HT-29 (cell line): ENCODE data around the gene SLC6A20. TPM values are rescaled to one million over a fixed set of nuclear protein-coding genes. Genes with fewer than 3 reads are reported as not detected.

Experiments used
- DNase-seq: peaks from one replicate; pipeline ENCODE4 v3.0.0-alpha.2; 2015; ENCODE audit warnings: low spot score
- total RNA-seq: library from RNA; depleted of rRNA; stranded (reverse); fragments of >200 nt; shearing (Covaris generic); gene quantifications from 2 replicates; pipeline ENCODE4 v1.2.3, GENCODE V29; 2014; rRNA removed

Gene SLC6A20, protein sequence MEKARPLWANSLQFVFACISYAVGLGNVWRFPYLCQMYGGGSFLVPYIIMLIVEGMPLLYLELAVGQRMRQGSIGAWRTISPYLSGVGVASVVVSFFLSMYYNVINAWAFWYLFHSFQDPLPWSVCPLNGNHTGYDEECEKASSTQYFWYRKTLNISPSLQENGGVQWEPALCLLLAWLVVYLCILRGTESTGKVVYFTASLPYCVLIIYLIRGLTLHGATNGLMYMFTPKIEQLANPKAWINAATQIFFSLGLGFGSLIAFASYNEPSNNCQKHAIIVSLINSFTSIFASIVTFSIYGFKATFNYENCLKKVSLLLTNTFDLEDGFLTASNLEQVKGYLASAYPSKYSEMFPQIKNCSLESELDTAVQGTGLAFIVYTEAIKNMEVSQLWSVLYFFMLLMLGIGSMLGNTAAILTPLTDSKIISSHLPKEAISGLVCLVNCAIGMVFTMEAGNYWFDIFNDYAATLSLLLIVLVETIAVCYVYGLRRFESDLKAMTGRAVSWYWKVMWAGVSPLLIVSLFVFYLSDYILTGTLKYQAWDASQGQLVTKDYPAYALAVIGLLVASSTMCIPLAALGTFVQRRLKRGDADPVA
- total RNA-seq = 8.0 and 8.3 TPM in 2 replicates

DNA sequence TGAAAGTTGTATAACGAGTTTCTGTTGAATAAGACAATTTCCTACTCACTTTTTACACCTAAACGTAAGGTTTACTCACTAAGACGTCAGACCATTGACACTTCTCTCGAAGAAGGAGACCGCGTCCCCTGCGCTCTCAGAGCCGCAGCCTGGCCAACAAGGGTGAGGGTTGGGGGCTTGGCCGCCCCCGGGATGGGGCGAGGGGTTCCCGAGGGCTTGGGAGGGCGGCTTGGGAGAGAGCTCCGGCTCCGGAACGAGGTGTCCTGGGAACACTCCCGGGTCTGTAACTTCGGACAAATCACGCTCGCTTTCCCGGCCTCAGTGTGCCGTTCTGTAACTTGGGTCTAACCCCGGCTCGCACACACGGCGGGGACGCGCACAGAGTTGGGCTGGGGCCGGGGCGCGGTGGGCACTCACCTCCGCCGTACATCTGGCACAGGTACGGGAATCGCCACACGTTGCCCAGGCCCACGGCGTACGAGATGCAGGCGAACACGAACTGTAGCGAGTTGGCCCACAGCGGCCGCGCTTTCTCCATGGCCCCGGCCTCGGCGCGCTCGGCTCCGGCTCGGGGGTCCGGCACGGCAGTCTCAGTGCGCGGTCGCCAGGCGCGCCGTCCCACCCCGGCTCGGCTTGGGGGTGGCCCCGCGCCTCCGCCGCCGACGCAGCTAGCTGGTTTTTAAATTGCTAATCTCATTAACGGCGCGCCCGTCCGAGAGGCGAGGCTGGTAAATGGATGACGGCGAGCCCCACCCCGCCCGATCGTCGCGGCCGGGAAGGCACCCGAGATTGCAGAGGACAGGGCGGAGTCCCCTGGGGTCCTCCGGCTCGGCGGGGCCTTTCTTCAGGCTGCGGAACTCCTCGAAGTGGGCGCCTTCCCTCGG is at the start of gene SLC6A20:
Gene SLC6A20 (minus strand): TSS at position 655 of the 884 bp plus-strand sequence. CDS start 117 bp downstream, at position 538.
- DNase-seq = no peak

DNA sequence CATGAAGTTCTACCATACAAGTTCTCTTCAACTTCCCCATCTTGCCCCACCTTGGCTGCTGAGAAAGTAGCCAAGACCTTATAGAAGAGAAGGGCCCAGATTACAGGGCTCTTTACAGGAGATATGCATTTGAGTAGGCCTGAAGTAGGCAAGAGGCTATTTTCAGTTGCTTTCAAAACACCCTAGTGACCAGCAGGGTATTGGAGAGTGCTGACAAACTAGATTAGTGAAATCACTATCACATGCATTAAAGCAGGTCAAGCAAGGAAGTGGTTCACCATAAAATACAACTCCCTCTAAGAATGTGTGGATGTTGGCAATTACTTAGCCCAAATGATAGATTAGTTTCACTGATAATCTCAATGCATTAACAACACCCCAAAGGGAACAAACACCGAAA is 48.3 kb upstream of the SLC6A20 start:
- DNase-seq = no peak

DNA sequence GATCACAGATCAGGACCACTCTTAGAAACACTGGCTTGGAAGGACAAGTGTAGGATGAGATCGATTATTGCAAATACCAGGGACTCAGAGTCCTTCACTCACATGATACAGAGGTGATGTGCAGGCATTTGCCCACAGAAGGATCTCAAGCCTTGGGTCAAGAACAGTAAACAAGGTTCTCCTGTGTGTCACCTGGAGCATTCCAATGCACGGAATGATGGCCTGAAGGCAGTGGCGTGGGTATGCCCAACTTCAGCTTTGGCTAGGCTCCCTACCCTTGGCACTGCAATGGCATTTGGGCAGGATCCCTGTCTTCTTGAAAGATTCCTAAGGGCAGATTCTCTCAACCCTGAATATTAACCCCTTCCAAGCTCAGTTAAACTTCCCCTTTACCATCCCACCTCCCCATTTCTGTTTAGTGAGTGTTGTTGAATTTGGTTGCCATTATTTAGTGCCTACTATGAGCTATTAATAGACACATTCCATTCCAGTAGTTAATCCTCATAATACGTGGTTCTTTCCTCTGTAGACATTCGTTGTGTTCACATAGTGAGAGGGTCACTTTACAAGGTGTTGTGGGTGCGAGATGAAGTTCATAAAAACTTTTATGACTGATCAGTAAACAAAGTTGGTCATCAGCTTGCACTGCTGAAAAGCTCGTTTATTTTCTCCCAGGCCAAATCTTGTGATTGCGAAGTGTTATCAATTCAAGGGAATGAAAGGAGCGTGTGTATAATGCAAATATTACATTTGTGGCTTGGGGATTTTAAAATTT is 46.7 kb upstream of the SLC6A20 start:
- no peak for DNase-seq

DNA sequence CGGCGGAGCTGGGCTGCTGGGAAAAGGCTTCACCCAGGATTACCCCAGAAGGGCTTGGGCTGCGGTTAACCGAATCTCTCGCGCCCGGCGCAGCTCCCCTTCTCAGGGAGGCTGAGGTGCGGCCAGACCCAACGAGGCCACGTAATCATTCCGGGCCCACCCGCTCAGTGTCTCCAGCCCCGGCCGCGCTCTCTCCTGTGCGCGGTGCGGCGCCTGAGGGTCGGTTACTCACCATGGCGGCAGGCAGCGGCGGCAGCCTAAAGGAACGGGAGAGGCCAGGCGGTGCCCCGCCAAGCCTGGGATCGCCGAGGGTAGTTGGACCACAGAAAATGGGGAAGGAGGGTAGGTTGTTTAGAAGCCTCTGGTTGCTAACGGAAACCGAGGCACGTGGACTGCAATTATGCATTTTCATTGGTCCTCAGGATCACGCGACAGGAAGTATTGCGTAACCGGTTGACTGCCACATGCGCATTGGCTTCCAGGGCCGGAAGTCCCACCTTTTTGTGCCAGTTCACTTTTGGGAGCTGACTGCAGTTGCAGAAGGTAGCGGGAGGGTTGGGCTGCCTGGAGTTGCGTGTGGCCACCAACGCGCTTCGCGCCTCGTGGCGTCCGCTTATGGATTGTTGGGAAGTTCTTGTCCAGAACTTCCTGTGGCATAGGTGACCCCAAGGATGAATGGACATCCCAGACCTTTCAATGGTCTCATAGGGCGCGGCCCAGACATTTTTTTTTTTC is 45.6 kb upstream of the SLC6A20 start, which contains the start of gene LZTFL1:
Gene LZTFL1 (minus strand): TSS at position 363 of the 735 bp plus-strand sequence. CDS start 128 bp downstream, at position 235.
- peak; percentile 92 for DNase-seq

DNA sequence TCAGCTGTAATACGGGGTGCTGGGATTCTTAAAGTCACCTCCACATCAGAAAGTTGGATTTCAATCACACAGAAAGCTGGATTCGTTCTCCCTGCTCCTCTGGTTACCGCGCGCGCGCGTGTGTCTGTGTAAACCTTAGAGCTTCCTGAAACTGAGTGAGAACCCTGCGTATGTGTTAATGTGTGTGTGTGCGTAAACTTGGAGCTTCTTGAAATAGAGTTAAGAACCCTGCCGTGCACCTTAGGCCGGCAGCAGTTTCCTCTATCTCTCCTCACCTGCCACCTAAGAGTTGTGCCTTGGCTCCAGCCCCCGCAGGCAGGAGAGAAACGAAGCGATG is 45.1 kb upstream of the SLC6A20 start:
- DNase-seq = no peak

DNA sequence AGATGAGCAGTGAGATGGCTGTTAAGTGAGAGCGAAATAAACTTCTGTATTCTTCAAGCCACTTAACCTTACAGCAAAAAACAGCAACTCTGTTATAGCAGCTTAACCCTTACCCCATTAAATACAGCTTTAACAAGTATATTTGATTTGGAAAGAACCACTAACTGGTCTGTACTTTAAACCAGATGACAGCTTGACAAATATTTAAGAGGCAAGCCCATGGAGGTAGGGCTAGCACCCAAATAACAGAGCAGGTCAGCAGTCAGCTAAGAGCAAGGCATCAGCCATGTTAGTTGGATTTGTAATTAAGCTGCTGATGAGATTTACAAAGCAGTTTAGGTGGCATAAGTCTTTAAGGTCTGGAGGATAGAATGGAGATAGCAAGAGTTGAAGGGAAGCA is 42.1 kb upstream of the SLC6A20 start:
- no peak for DNase-seq

DNA sequence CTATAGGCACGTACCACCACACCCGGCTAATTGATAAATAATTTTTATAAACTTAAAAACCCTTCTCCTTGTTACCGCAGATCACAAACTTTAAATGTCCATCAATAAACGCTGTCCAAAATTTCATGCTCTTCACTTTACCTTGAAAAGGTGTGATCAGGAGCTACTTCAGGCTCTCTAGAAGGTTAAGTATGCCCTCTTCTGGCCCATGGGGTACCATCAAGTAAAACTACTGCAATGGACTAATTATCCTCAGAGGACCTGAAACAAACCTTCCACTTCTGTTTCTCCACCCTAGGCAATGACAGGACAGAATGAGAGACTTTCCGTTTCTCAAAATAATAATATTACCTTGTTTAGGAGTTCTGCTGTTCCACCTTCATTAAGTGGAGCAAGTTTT is 36.4 kb upstream of the SLC6A20 start:
- peak; percentile 36 for DNase-seq

DNA sequence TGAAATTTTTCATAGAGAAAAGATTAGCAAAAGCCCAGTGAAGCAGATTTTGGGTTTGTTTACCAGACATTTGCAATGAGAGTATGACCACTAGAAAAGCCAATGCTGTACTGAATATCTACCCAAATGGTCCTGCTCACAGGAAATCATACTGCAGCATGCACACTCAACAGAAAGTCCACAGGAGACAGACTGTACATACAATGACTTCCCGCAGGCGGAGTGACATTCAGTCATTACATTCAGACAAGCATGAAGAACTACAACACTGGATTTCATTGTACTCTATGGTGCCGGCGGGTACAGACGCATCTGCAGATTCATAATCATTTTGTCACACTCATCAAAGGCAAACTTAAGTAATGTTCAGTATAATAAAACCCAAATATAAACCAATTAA is 33.8 kb upstream of the SLC6A20 start:
- no peak for DNase-seq

DNA sequence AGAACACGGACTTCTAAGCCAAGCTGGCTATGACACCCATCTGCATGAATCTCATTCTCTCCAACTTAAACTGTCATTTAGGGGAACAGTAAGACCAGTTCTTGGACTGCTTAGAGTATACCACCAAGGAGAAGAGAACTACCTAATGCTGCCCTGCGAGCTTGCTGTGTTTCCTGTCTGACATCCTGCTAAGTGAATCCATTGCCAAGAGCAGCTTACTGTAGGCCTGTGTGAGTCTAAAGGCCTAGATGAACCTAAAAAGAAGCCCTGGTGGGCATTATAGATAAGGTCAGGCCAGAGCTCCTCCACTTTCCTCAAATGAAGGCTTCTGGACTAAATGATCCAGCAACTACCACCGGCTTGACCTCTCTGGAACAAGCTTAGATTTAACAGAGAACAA is 30.6 kb upstream of the SLC6A20 start:
- DNase-seq = no peak

DNA sequence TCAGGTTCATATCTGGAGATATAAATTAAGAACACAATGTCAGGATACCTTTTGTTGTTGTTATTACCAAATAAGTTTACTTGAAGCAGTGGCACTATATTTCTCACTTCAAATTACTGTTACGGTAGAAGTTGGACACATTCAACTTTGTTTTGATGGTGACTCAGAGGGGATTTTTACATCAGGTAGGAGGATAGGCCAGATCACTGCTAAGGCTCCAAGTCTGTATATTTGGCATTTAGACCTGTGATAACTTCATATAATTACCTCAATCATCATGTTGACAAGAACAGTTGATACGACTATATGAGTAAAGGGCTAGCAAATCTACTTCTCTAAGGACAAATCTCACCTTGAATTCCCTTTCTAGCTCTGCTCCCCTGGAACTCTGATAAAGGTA is 30.0 kb upstream of the SLC6A20 start:
- no peak for DNase-seq

DNA sequence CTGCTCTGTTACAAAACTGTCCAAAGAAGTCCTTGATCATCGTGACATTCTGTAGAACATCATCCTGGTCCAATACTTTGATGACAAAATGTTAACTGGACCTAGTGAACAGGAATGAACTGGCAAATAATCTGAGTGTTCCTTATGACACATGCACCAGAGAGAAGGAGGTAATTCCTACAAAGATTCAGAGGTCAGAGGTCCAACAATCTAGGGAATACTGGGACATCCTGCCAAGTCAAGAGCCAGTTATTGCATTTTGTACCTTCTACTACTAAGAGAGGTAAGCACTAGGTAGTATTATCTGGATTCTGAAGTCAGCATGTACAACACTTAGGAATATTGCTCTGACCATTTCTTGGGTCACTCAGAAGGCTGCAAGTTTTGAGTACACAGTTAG is 24.8 kb upstream of the SLC6A20 start:
- no peak for DNase-seq

DNA sequence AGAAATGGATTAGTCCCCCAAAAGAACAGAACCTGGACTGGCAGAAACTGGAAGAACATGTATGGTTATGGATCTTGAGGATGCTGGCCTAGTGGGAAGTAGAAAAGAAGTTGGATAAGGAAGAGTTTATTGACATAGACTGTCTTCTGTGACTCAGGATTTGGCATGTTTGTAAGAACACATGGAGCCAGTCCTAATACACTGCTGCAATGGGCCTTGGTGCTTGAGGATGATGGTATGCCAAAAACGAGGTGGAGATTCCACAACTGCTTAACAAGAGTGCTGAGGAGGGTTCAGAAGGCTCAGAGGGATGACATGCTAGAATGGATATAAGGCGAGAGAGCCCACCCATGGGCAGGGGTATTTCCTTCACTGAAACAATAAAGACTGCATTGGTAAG is 23.2 kb upstream of the SLC6A20 start:
- DNase-seq = no peak

DNA sequence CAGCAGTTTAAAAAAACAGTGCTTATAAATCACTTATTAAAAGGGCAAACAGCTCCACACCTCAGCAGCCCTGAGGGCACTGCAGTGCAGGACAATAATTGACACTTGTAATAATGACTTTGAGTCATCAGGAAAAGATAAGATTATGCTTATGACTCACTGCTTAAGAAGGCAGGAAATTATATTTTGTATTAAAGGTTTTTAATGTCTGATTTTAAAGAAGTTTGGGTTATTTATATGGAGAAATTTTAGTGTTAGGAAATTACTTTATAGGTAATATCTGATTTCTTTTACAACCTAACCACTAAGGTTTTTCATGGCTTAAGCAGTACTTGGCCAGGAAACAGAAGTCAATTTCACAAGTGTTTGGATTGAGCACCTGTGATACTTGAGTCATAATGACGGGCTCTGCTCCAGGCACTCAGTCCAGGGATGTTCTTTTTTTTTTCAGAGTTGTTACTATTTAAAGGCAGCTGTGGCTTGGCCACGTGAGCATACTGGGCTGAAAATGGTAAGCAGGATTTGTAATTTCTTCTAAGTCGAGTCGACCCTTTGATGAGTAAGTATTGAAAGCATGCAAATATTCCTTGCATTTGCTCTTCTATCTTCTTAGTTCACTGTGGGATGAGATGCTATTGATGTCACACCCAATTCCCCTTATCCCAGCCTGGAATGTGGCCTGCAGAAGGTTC is 21.6 kb upstream of the SLC6A20 start:
- peak; percentile 76 for DNase-seq

DNA sequence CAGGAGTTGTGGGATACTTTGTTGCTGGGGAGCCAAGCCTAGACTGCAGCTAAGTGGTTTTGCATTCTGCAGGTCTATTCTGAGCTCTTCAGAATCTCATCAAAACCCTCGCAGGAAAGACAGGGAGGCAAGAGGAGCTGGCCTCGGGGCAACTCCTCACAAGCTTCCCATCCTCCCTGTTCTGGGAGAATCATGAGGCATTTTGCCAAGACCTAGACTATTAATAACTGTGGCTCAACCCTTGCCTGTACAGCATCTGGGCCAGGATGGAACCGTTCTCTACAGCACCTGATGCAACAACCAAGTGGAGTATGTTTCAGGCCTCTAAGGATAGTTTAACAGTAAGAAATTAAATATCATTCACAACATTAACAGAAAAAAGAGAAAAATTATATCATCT is 20.2 kb upstream of the SLC6A20 start:
- peak; percentile 16 for DNase-seq

DNA sequence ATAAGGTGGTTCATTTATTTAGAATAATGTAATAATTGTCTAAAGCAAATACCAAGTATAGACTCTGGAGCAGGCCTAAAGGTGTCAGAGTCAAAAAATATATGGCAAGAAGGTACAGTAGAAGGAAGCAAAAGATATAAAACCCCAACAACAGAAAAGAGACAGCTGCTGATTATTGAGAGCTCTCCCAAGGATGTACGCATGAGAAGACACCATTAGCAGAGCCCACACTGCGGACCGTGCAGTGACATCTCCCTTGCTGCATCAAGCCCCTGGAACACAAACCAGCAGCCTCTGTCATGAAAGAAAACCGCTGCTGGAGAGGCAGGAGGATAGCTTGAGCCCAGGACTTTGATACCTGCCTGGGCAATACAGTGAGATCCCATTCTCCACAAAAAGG is 18.0 kb upstream of the SLC6A20 start:
- DNase-seq = no peak

DNA sequence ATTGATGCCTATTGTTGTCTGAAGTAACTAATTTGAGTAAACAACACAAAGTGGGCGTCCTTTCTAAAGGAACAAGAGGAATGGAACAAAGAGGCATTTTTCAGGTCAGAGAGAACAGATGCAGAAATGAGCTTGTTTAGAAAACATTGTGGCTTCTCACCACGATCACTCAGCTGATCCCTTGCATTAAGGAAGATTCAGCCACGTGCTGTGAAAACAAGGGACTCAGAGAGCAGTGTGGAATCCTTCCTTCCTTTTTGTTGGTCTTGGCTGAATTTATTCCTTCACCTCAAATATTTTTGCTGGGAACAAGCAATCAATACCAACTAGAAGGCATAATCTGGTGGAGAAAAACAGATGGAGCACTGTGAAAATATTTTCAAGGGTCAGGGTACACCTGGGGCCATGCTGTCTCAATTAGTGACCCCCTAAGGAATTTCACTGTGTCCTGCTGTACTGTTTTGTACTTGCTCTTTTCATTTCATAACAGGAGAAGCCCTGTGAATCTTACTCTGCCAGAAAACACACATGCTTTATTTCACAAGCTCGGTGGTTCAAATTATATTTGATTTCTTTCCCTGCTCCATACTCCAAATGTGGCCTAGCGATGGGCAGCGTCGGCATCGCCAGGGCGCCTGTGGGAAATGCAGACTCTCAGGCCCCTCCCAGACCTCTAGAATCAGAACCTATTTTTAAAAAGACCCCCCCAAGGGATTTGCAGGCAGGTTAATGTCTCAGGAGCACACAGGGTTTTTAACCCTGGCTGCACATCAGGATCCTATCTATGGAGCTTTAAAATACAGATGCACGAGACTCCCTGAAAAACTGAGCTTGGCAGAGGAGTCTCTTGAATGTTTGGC is 11.6 kb upstream of the SLC6A20 start:
- no peak for DNase-seq

DNA sequence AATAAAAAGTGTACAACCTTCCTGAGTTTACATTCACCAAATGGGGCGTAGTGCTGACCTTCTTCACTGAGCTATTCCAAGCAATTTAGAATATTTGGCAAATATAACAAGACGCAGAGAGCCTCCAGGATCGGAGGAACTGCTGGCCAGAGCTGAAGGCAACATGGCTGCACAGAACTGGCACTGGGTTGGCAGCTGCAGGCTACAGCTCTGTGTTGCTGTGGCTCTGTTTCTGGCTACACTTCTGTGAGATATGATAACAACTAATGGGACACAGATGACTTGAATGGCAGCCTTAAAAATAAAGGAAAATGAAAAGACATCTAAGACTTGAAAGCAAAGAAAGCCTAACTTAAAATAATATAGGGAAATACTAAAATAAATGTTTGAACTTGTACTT is 10.8 kb upstream of the SLC6A20 start:
- no peak for DNase-seq

DNA sequence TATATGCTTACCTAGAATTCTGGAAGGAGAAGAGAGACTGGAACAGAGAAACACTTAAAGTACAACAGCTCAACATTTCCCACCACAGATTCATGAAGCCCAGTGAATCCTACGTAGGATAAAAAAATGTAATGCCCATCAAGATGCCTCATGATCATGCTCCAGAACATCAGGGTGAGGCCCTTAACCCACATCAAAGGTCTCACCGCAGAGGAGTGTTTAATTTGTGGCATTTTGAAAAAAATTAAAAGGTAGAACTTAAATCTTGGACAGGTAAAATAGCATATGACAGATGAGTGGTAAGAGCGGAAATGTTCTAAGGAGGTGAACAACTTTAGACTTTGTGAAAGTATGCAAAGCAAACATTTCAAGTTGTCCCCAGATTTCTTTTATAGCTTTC is 9.7 kb upstream of the SLC6A20 start:
- peak; percentile 12 for DNase-seq

DNA sequence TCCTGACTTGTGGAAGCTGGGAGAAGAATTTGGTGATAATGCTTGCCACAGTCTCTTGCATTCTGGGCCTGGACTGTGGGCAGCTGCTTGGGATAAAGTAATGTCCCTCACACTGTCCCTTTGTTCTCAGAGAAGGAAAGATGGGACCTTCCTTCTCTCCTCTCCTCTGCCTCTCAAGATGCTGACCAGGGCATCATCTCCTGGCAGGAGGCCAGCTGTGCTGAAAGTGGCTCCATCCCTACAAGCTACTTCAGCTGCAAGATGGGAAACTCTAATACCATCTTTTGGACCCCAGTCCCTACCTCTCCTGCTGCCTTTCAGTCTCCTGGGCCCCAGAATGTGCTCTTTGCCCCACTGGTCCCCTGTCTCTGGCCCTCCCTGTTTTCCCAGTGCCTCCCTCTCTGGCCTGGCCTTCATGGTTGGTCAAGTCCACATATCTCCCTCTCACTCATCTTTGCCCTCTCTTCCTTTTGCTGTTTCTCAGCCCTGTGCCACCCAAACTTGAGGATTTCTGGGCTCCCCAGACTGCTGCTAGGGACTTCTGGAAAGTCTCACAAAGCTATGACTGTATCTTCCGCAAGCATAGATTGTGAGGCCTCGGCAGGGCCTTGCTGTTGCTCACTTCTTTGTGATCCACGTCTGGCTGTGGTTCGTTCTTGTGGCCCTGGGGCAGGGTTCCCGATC is 7.1 kb upstream of the SLC6A20 start:
- no peak for DNase-seq
